ENCODE data around the gene F2RL1. TPM values are rescaled to one million over a fixed set of nuclear protein-coding genes. Genes with fewer than 3 reads are reported as not detected.
"Not testable (repeated sequence)": the region's sequence is repeated elsewhere in the genome, so short reads cannot be mapped to it uniquely, and the experiment has no call there.

The F2RL1 gene, protein sequence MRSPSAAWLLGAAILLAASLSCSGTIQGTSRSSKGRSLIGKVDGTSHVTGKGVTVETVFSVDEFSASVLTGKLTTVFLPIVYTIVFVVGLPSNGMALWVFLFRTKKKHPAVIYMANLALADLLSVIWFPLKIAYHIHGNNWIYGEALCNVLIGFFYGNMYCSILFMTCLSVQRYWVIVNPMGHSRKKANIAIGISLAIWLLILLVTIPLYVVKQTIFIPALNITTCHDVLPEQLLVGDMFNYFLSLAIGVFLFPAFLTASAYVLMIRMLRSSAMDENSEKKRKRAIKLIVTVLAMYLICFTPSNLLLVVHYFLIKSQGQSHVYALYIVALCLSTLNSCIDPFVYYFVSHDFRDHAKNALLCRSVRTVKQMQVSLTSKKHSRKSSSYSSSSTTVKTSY
- 28.1 TPM for polyA plus RNA-seq (2013, experiment 1 of 2)
- polyA plus RNA-seq (2013, experiment 2 of 2) = 26.3 TPM

DNA sequence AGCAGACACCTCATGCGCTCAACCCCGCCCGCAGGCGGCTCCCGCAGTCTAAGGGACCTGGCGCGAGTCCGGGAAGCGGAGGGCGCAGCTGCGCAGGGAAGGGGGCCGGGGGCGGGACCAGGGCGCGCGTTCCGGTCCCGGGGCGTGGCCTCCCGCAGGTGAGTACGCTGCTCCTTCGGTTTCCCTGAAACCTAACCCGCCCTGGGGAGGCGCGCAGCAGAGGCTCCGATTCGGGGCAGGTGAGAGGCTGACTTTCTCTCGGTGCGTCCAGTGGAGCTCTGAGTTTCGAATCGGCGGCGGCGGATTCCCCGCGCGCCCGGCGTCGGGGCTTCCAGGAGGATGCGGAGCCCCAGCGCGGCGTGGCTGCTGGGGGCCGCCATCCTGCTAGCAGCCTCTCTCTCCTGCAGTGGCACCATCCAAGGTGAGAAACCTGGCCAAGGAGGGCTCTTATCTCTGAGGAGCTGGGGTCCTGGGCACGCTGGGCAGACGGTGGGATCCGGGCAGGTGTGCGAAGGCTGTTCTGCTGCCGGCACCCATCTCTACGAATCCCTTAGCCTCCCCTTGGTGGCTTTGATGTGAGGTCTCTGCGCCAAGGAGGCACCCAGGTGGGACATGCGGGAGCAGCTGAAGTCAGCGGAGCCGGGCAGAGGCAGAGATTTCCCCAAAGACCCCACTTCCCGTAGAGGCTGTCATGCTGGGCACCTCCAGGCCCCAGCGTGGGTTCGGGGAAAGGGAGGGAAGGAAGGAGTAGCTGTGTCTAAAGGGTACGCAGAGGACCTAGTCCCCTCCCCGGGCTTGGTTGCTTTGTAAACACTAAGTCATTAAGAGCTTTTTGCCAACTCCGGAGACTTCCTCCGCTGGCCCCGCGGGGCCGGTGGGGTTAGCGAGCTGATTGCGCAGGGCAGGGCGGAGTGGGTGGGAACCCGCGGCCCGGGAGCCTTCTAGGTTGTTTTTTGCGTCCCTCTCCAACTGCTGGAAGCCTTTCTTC lies at the start of gene F2RL1:
Gene F2RL1 (plus strand): TSS at position 187 of the 988 bp plus-strand sequence. CDS start 153 bp downstream, at position 340.
- Histone ChIP-seq H3K9ac (ENCODE audit: low read depth, low read length) (peak within 1 kb of the TSS; percentile 78), H3K4me3 (ENCODE audit: low read length) (peak within 1 kb of the TSS; percentile 89), H3K9me3 (ENCODE audit: insufficient read depth, low read depth, low read length) (no peaks in the 10 kb centered on the region), H3K27ac (ENCODE audit: low read depth, low read length) (peak within 1 kb of the TSS; percentile 80; the same call in 1 of the 2 replicates), H3K27me3 (ENCODE audit: insufficient read depth, low read length) (peaks cover 18% of the 10 kb centered on the region), H3K4me1 (ENCODE audit: insufficient read depth, low read length) (peaks cover 12% of the 10 kb centered on the region), H3K36me3 (ENCODE audit: insufficient read depth, low read length) (no peaks in the 10 kb centered on the region)
- WGBS = under 1% methylated on average over 72 of the region's 72 CpGs

DNA sequence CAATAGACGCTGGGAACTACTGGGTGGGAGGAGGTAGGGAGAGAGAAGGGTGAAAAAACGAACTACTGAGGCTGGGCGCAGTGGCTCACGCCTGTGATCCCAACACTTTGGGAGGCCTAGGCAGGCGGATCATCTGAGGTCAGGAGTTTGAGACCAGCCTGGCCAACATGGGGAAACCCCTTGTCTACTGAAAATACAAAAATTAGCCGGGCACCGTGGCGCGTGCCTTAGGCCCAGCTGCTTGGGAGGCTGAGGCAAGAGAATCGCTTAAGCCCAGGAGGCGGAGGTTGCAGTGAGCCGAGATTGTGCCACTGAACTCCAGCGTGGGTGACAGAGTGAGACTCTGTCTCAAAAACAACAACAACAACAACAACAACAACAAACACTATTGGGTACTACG lies 47.8 kb upstream of the F2RL1 start:
- not testable (repeated sequence) for H3K36me3 ChIP-seq (ENCODE audit: insufficient read depth, low read length); H3K27me3 ChIP-seq (ENCODE audit: insufficient read depth, low read length); H3K9ac ChIP-seq (ENCODE audit: low read depth, low read length); H3K4me1 ChIP-seq (ENCODE audit: insufficient read depth, low read length); H3K27ac ChIP-seq (ENCODE audit: low read depth, low read length); H3K4me3 ChIP-seq (ENCODE audit: low read length); H3K9me3 ChIP-seq (ENCODE audit: insufficient read depth, low read depth, low read length)
- WGBS = 93% methylated on average over 14 of the region's 14 CpGs

DNA sequence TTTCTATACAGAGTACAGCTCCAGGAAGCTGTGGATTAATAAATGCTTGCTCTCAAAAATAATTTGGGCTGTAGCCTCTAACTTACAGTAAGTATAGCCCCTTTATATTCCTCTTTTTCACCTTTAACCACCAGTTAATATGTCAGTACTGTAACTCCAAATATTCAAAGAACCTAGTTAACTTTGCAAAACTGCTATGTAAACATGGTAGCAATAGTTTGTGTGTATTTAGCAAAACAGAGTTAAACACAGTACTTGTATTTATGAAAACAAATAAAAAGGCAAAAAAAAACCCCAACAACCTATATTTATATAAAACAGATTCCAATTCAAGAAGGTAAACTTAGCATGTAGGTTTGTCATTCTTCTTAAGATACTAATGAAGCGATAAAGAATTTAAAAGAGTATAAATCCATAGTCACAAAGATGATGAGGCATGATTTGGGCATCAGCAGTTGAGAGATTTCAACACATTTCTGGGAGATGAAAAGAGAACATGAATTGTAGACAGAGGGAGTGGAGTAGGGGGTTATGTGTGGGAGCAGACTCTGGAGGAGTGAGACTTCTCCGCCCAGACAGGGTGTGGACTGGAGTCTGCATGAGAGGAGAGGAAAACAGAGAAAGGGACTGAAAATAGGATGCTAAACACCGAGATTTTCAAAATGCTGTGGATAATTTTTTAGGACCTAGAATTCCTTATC lies 47.0 kb upstream of the F2RL1 start:
- no peaks in the 10 kb centered on the region for H3K9me3 ChIP-seq (ENCODE audit: insufficient read depth, low read depth, low read length)
- no peak overlapping the region for H3K27ac ChIP-seq (ENCODE audit: low read depth, low read length)
- no peak overlapping the region for H3K9ac ChIP-seq (ENCODE audit: low read depth, low read length)
- no peak overlapping the region for H3K4me3 ChIP-seq (ENCODE audit: low read length)
- 78% methylated on average over 3 of the region's 3 CpGs for WGBS
- no peaks in the 10 kb centered on the region for H3K4me1 ChIP-seq (ENCODE audit: insufficient read depth, low read length)
- no peaks in the 10 kb centered on the region for H3K27me3 ChIP-seq (ENCODE audit: insufficient read depth, low read length)
- H3K36me3 ChIP-seq (ENCODE audit: insufficient read depth, low read length) = no peaks in the 10 kb centered on the region

DNA sequence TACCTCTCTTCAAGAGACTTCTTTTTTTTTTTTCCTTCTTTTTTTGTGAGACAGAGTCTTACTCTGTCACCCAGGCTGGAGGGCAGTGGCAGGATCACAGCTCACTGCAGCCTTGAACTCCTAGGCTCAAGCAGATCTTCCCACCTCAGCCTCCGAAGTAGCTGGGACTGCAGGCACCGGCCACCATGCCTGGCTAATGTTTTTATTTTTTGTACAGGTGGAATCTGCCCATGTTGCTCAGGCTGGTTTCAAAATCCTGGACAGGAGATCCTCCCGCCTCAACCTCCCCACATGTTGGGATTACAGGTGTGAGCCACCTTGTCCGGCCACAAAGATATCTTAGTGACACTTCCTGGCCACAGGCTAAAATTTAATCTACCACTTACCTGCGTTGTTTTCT lies 42.9 kb upstream of the F2RL1 start:
- peaks cover 7% of the 10 kb centered on the region; the same call in 1 of the 2 replicates for H3K4me1 ChIP-seq (ENCODE audit: insufficient read depth, low read length)
- H3K4me3 ChIP-seq (ENCODE audit: low read length) = no peak overlapping the region
- no peaks in the 10 kb centered on the region for H3K27me3 ChIP-seq (ENCODE audit: insufficient read depth, low read length)
- no peaks in the 10 kb centered on the region for H3K9me3 ChIP-seq (ENCODE audit: insufficient read depth, low read depth, low read length)
- no peaks in the 10 kb centered on the region for H3K36me3 ChIP-seq (ENCODE audit: insufficient read depth, low read length)
- no peak overlapping the region for H3K9ac ChIP-seq (ENCODE audit: low read depth, low read length)
- WGBS = 86% methylated on average over 5 of the region's 5 CpGs
- no peak overlapping the region for H3K27ac ChIP-seq (ENCODE audit: low read depth, low read length)

DNA sequence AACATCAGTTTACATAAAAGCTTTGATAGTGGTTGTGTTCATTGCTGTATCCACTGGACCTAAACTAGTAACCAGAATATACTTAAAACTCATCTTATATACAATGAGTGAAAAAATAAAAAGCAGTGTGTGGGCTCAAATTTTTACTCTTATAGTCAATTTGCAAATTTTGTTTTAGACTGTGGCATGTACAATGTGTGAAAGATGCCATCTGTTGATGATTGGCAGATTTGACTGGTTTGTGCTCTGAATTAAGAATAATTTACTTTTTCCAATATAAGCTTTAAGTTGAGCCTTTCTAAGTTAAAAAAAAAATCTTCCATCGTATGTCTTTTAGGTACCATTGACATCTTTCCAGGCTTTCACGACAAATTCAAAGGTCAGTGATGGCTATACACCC lies 42.4 kb upstream of the F2RL1 start:
- no peaks in the 10 kb centered on the region for H3K9me3 ChIP-seq (ENCODE audit: insufficient read depth, low read depth, low read length)
- no peaks in the 10 kb centered on the region for H3K36me3 ChIP-seq (ENCODE audit: insufficient read depth, low read length)
- H3K4me1 ChIP-seq (ENCODE audit: insufficient read depth, low read length) = peaks cover 7% of the 10 kb centered on the region
- 96% methylated on average over 2 of the region's 2 CpGs for WGBS
- no peak overlapping the region for H3K4me3 ChIP-seq (ENCODE audit: low read length)
- no peaks in the 10 kb centered on the region for H3K27me3 ChIP-seq (ENCODE audit: insufficient read depth, low read length)
- H3K27ac ChIP-seq (ENCODE audit: low read depth, low read length) = no peak overlapping the region
- H3K9ac ChIP-seq (ENCODE audit: low read depth, low read length) = no peak overlapping the region

DNA sequence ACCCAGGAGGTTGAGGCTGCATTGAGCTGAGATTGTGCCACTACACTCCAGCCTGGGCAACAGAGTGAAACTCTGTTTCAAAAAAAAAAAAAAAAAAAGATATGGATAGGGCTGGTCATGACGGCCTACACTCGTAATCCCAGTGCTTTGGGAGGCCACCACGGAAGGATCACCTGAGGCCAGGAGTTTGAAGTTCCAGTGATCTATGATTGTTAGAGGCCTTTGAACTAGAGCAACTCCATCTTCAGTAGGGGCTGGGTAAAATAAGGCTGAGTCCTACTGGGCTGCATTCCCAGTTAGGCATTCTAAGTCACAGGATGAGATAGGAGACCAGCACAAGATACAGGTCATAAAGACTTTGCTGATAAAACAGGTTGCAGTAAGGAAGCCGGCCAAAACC lies 38.2 kb upstream of the F2RL1 start:
- H3K9ac ChIP-seq (ENCODE audit: low read depth, low read length); H3K4me3 ChIP-seq (ENCODE audit: low read length); H3K27me3 ChIP-seq (ENCODE audit: insufficient read depth, low read length); H3K36me3 ChIP-seq (ENCODE audit: insufficient read depth, low read length); H3K9me3 ChIP-seq (ENCODE audit: insufficient read depth, low read depth, low read length); H3K27ac ChIP-seq (ENCODE audit: low read depth, low read length): not testable (repeated sequence)
- H3K4me1 ChIP-seq (ENCODE audit: insufficient read depth, low read length) = peaks cover 14% of the 10 kb centered on the region
- WGBS = 95% methylated on average over 4 of the region's 4 CpGs

DNA sequence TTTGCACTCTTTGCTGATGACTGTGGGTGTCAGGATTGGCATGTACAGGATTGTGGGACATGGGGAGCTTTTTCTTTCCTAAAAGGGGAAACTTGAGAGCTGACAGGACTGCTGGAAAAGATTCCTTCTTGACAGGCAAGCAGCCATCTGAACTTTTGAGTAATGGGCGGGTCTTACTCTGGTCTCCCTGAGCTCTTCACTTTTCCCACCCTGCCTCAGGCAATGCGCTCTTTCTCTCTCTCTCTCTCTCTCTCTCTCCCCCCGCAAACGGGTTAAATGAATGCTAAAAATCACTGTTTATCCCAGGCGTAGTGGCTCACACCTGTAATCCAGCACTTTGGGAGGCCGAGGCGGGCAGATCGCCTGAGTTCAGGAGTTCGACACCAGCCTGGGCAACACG lies 37.1 kb upstream of the F2RL1 start:
- H3K4me1 ChIP-seq (ENCODE audit: insufficient read depth, low read length) = peaks cover 16% of the 10 kb centered on the region
- no peak overlapping the region for H3K27ac ChIP-seq (ENCODE audit: low read depth, low read length)
- H3K36me3 ChIP-seq (ENCODE audit: insufficient read depth, low read length) = no peaks in the 10 kb centered on the region
- no peaks in the 10 kb centered on the region for H3K27me3 ChIP-seq (ENCODE audit: insufficient read depth, low read length)
- H3K9me3 ChIP-seq (ENCODE audit: insufficient read depth, low read depth, low read length) = no peaks in the 10 kb centered on the region
- no peak overlapping the region for H3K4me3 ChIP-seq (ENCODE audit: low read length)
- 73% methylated on average over 10 of the region's 10 CpGs for WGBS
- no peak overlapping the region for H3K9ac ChIP-seq (ENCODE audit: low read depth, low read length)

DNA sequence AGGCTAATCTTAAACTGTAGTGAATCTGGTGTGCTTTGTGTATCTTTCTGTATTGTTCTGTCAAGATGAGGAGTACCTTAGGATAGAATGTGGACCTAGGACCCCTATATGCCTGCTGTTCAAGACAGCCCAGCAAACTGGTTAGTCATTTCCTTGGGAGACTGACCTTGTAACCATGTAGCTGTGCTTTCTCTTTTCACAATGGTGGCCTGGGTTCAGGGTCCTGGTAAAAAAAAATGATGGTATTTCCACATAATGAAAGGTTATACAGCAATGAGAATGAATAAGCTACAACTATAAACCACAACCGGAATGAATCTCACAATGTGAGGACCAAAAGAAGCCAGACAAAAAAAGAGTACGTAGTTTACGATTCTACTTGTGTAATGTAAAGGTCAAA lies 36.4 kb upstream of the F2RL1 start:
- H3K36me3 ChIP-seq (ENCODE audit: insufficient read depth, low read length) = no peaks in the 10 kb centered on the region
- H3K27ac ChIP-seq (ENCODE audit: low read depth, low read length) = no peak overlapping the region
- no peaks in the 10 kb centered on the region for H3K9me3 ChIP-seq (ENCODE audit: insufficient read depth, low read depth, low read length)
- WGBS = 95% methylated on average over 3 of the region's 3 CpGs
- no peaks in the 10 kb centered on the region for H3K27me3 ChIP-seq (ENCODE audit: insufficient read depth, low read length)
- peaks cover 22% of the 10 kb centered on the region for H3K4me1 ChIP-seq (ENCODE audit: insufficient read depth, low read length)
- H3K4me3 ChIP-seq (ENCODE audit: low read length) = no peak overlapping the region
- H3K9ac ChIP-seq (ENCODE audit: low read depth, low read length) = no peak overlapping the region

DNA sequence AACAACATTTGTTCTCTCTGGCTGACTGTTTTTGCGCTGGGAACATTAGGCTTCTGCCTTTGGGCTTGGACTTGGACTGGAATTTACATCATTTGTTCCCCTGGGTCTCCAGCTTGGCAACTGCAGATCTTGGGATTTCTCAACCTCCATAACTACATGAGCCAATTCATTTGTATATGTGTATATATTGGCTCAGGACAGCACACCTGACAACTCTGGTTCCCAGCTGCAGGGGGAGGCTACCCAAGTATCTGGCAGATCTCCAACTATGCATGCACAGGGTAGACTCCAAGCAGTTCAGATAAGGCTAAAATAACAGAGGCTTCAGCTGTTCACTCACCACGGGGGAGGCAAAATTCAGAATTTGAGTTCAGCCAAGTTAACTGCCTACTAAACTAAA lies 31.6 kb upstream of the F2RL1 start:
- Histone ChIP-seq H3K4me3 (ENCODE audit: low read length) (no peak overlapping the region), H3K4me1 (ENCODE audit: insufficient read depth, low read length) (peaks cover 27% of the 10 kb centered on the region), H3K27ac (ENCODE audit: low read depth, low read length) (no peak overlapping the region), H3K36me3 (ENCODE audit: insufficient read depth, low read length) (no peaks in the 10 kb centered on the region), H3K9ac (ENCODE audit: low read depth, low read length) (no peak overlapping the region), H3K9me3 (ENCODE audit: insufficient read depth, low read depth, low read length) (no peaks in the 10 kb centered on the region), H3K27me3 (ENCODE audit: insufficient read depth, low read length) (no peaks in the 10 kb centered on the region)
- WGBS = 89% methylated on average over 2 of the region's 2 CpGs

DNA sequence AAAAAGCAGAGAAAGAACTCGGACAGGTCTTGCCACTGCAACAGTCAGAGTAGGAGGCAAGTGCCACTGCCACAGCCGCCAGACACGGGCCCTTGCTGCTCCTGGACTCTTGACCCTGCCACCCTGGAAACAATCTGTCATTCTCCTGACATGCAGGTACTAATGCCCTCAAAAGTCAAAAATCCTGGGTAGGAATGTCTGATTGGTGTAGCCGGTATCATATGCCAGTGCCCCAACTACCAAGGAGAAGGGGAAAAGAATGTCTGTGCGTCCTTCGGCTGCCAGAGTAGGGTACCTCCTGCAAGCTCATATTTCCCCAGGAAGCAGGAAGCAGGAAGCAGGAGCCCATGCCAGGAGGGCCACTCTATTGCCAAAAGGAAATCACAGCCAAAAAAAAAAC lies 30.5 kb upstream of the F2RL1 start:
- Histone ChIP-seq H3K36me3 (ENCODE audit: insufficient read depth, low read length) (no peaks in the 10 kb centered on the region), H3K4me3 (ENCODE audit: low read length) (no peak overlapping the region), H3K27me3 (ENCODE audit: insufficient read depth, low read length) (no peaks in the 10 kb centered on the region), H3K4me1 (ENCODE audit: insufficient read depth, low read length) (peaks cover 27% of the 10 kb centered on the region), H3K9me3 (ENCODE audit: insufficient read depth, low read depth, low read length) (no peaks in the 10 kb centered on the region), H3K27ac (ENCODE audit: low read depth, low read length) (no peak overlapping the region), H3K9ac (ENCODE audit: low read depth, low read length) (no peak overlapping the region)
- WGBS = 85% methylated on average over 6 of the region's 6 CpGs

DNA sequence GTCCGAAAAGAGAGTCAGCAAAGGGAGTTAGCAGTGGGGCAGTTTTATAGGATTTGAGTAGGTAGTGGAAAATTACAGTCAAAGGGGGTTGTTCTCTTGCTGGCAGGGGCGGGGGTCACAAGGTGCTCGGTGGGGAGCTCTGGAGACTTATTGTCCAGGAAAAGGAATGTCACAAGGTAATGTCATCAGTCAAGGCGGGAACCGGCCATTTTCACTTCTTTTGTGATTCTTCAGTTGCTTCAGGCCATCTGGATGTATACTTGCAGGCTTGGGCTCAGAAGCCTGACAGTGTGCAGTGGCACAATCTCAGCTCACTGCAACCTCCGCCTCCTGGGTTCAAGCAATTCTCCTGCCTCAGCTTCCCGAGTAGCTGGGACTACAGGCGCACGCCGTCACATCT lies 29.6 kb upstream of the F2RL1 start:
- not testable (repeated sequence) for H3K27me3 ChIP-seq (ENCODE audit: insufficient read depth, low read length); H3K27ac ChIP-seq (ENCODE audit: low read depth, low read length); H3K9me3 ChIP-seq (ENCODE audit: insufficient read depth, low read depth, low read length); H3K36me3 ChIP-seq (ENCODE audit: insufficient read depth, low read length); H3K9ac ChIP-seq (ENCODE audit: low read depth, low read length); H3K4me3 ChIP-seq (ENCODE audit: low read length)
- 92% methylated on average over 10 of the region's 10 CpGs for WGBS
- peaks cover 23% of the 10 kb centered on the region for H3K4me1 ChIP-seq (ENCODE audit: insufficient read depth, low read length)
